Measurements from ENCODE around the gene LRIG1.
A peak's percentile ranks its signal among the peaks of the same experiment; 100 is the strongest.
"Not testable (repeated sequence)": the region's sequence is repeated elsewhere in the genome, so short reads cannot be mapped to it uniquely, and the experiment has no call there.

The LRIG1 gene

GRCh38 chr3:66421144-66421543, 79.7 kb downstream of the LRIG1 start:
- not testable (repeated sequence) for DNase-seq (ENCODE audit: low read depth in 2 of 2)

- no peak for DNase-seq (ENCODE audit: low read depth in 2 of 2)
Observed at GRCh38 chr3:66419036-66419435, 81.8 kb downstream of the LRIG1 start.

GRCh38 chr3:66418475-66418931, 82.3 kb downstream of the LRIG1 start:
- DNase-seq (ENCODE audit: low read depth in 2 of 2), result no peak

- no peak for DNase-seq (ENCODE audit: low read depth in 2 of 2)
Observed at GRCh38 chr3:66416556-66417304, 84.1 kb downstream of the LRIG1 start.

GRCh38 chr3:66415867-66416428, 84.9 kb downstream of the LRIG1 start:
- no peak for DNase-seq (ENCODE audit: low read depth in 2 of 2)

- DNase-seq (ENCODE audit: low read depth in 2 of 2), result no peak
Observed at GRCh38 chr3:66414846-66415245, 86.0 kb downstream of the LRIG1 start.

- no peak for DNase-seq (ENCODE audit: low read depth in 2 of 2)
Observed at GRCh38 chr3:66413151-66413751, 87.6 kb downstream of the LRIG1 start.

- no peak for DNase-seq (ENCODE audit: low read depth in 2 of 2)
Observed at GRCh38 chr3:66411961-66412887, 88.6 kb downstream of the LRIG1 start.

- no peak for DNase-seq (ENCODE audit: low read depth in 2 of 2)
Observed at GRCh38 chr3:66411474-66411873, 89.3 kb downstream of the LRIG1 start.

- no peak for DNase-seq (ENCODE audit: low read depth in 2 of 2)
Observed at GRCh38 chr3:66410976-66411375, 89.8 kb downstream of the LRIG1 start.

- no peak for DNase-seq (ENCODE audit: low read depth in 2 of 2)
Observed at GRCh38 chr3:66409771-66410754, 90.8 kb downstream of the LRIG1 start.

- peak; percentile 50 to 68 for DNase-seq (ENCODE audit: low read depth in 2 of 2)
Observed at GRCh38 chr3:66407611-66408218, 93.1 kb downstream of the LRIG1 start.

GRCh38 chr3:66406831-66407610, 93.8 kb downstream of the LRIG1 start:
- DNase-seq (ENCODE audit: low read depth in 2 of 2), result no peak

GRCh38 chr3:66406163-66406562, 94.7 kb downstream of the LRIG1 start:
- no peak for DNase-seq (ENCODE audit: low read depth in 2 of 2)

- DNase-seq (ENCODE audit: low read depth in 2 of 2), result no peak
Observed at GRCh38 chr3:66405701-66406091, 95.1 kb downstream of the LRIG1 start.

- no peak for DNase-seq (ENCODE audit: low read depth in 2 of 2)
Observed at GRCh38 chr3:66404903-66405700, 95.7 kb downstream of the LRIG1 start.

GRCh38 chr3:66404197-66404596, 96.6 kb downstream of the LRIG1 start:
- no peak for DNase-seq (ENCODE audit: low read depth in 2 of 2)

GRCh38 chr3:66403323-66403990, 97.4 kb downstream of the LRIG1 start:
- DNase-seq (ENCODE audit: low read depth in 2 of 2), result no peak
